ENCODE measurements around the gene ABL2.

- TF ChIP-seq CTCF (IDR thresholded peaks at IDR 0.05): no peak
- no peak for TF ChIP-seq POLR2A (IDR thresholded peaks at IDR 0.05)
- TF ChIP-seq POLR2AphosphoS5 (IDR thresholded peaks at IDR 0.05; ENCODE audit: insufficient read depth in 1 of 2, low read depth in 1 of 2): no peak
These were observed 1.2 kb upstream of the ABL2 start for GRCh38 chr1:179230721-179231120.

Measured in vagina (tissue), 2 donors.